Endothelial cell (in vitro differentiated cells): Measurements from ENCODE around the gene GALM. TPM values are rescaled to one million over a fixed set of nuclear protein-coding genes. Genes with fewer than 3 reads are reported as not detected.

ENCODE experiments used
- DNase-seq: peaks from one replicate; pipeline ENCODE4 v3.0.0; 2021; ENCODE audit warnings: low spot score
- H3K27ac Mint-ChIP-seq: one replicate; pipeline ENCODE4 v1.8.0; 2021; ENCODE audit warnings: mixed read lengths, inconsistent platforms; ENCODE audit not compliant: unreplicated experiment
- H3K27me3 Mint-ChIP-seq: one replicate; pipeline ENCODE4 v1.8.0; 2021; ENCODE audit warnings: mild to moderate bottlenecking, moderate library complexity, mixed read lengths, inconsistent platforms; ENCODE audit not compliant: unreplicated experiment
- H3K36me3 Mint-ChIP-seq: one replicate; pipeline ENCODE4 v1.8.0; 2021; ENCODE audit warnings: mild to moderate bottlenecking, low read depth, mixed read lengths, inconsistent platforms; ENCODE audit not compliant: unreplicated experiment
- H3K4me1 Mint-ChIP-seq: one replicate; pipeline ENCODE4 v1.8.0; 2021; ENCODE audit warnings: mild to moderate bottlenecking, mixed read lengths, inconsistent platforms; ENCODE audit not compliant: unreplicated experiment
- H3K4me3 Mint-ChIP-seq: one replicate; pipeline ENCODE4 v1.8.0; 2021; ENCODE audit warnings: mild to moderate bottlenecking, mixed read lengths, inconsistent platforms; ENCODE audit not compliant: unreplicated experiment
- H3K9me3 Mint-ChIP-seq: one replicate; pipeline ENCODE4 v1.8.0; 2021; ENCODE audit warnings: mixed read lengths, inconsistent platforms; ENCODE audit not compliant: unreplicated experiment
- total RNA-seq: library from RNA; stranded (reverse); fragmentation: NEBNext Ultra II Directional; extraction: Animal tissue kit (Norgen Biotek cat#: 25700); gene quantifications from one replicate; pipeline ENCODE4 v1.2.1, GENCODE V29; 2021; ENCODE audit not compliant: unreplicated experiment
- TF ChIP-seq, protein P1 (sequence below): fragments of 200-600 bp; sonication (generic); IDR thresholded peaks from one replicate; pipeline ENCODE4 v1.5.0; 2021; ENCODE audit warnings: antibody characterized with exemption; ENCODE audit not compliant: unreplicated experiment

Gene GALM
- total RNA-seq, 1 donor from 2014 or later: 13.0 TPM

DNA sequence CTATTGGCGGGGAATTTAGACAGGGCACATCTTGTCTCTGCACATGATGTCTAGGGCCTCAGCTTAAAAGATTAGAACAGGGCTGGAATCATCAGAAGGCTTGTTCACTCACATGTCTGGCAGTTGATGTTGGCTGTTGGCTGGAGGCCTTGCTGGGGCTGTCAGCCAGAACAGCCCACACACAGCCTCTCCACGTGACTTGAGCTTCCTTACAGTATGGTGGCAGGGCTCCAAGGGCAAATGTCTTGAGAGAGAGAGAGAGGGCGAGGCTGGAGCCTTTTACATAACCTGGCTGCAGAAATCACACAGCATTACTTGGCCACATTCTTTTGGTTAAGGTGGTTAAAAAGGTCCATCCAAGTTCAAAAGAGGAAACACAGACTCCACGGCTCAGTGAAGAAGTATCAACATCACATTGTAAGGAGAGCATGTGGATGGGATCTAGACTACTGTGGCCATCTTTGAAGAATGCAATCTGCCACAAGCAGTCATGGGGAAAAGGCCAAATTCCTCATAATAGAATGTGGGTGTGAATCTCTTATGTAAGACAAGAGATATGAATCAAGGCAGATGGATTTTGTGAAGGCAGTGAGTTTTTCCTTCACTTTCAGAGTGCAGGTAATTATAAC, 54.8 kb downstream of the GALM start:
- Mint-ChIP-seq H3K36me3 (no peaks in the 10 kb centered on the region), H3K9me3 (no peaks in the 10 kb centered on the region), H3K27ac (no peak overlapping the region), H3K27me3 (peaks cover 7% of the 10 kb centered on the region), H3K4me1 (no peaks in the 10 kb centered on the region), H3K4me3 (no peak overlapping the region)
- no peak for DNase-seq
- TF ChIP-seq, protein P1, sequence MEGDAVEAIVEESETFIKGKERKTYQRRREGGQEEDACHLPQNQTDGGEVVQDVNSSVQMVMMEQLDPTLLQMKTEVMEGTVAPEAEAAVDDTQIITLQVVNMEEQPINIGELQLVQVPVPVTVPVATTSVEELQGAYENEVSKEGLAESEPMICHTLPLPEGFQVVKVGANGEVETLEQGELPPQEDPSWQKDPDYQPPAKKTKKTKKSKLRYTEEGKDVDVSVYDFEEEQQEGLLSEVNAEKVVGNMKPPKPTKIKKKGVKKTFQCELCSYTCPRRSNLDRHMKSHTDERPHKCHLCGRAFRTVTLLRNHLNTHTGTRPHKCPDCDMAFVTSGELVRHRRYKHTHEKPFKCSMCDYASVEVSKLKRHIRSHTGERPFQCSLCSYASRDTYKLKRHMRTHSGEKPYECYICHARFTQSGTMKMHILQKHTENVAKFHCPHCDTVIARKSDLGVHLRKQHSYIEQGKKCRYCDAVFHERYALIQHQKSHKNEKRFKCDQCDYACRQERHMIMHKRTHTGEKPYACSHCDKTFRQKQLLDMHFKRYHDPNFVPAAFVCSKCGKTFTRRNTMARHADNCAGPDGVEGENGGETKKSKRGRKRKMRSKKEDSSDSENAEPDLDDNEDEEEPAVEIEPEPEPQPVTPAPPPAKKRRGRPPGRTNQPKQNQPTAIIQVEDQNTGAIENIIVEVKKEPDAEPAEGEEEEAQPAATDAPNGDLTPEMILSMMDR: no peak

DNA sequence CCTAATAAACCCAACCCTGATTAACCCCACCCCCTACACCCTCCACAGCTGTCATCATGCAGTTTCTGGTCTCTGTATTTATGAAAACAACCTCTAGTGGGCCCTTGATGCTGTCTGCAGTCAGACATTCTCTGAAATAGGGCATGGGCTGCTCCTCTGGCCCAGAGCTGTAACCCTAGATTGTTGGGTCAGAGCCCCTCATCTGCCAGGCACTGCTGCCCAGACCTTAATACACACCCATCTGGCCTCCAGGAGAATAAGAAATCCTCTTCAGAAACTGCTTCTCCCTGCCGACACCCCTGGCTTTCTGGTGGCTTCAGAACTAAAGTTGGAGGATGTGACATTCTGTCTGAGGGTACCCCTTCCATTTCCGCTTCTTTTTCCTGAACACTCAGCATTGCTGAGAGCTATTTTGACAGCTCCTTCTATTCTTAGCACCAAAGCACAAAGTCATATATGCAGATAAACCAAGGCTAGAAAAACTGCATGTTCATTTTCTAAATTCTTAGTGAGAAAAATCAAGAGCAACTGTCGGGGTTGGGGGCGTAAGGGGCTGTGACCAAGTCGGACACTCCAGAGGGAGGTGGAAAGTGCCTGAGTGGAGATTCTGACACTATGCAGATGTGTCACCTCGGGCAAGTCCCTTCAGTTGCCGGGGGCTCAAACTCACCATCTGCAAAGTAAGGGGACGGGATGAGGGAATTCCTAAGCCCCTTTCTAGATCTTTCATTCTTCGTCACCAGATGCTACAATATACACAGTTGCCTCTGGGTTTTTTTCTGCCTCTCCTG, 56.6 kb downstream of the GALM start:
- Mint-ChIP-seq H3K4me3 (no peak overlapping the region), H3K9me3 (no peaks in the 10 kb centered on the region), H3K4me1 (no peaks in the 10 kb centered on the region), H3K36me3 (no peaks in the 10 kb centered on the region), H3K27me3 (peaks cover 4% of the 10 kb centered on the region), H3K27ac (no peak overlapping the region)
- TF ChIP-seq, protein P1: no peak
- DNase-seq: no peak

DNA sequence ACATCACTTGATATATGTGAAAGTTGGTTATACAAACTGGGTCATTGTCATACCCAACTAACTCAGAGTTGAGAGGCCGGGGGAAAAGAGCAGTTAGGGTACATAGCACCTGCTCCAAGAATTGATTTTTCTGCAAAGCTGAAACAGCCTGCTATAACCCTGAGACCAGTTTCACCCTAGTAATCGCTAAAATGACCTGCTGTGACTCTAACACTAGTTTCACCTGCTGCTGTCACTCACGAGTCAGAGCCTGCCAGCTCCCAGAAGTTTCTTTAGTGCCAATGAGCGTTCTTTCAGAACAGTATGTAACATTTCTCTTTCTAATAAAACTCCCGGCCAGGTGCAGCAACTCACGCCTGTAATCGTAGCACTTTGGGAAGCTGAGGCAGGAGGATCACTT, 57.3 kb downstream of the GALM start:
- no peaks in the 10 kb centered on the region for H3K4me1 Mint-ChIP-seq

DNA sequence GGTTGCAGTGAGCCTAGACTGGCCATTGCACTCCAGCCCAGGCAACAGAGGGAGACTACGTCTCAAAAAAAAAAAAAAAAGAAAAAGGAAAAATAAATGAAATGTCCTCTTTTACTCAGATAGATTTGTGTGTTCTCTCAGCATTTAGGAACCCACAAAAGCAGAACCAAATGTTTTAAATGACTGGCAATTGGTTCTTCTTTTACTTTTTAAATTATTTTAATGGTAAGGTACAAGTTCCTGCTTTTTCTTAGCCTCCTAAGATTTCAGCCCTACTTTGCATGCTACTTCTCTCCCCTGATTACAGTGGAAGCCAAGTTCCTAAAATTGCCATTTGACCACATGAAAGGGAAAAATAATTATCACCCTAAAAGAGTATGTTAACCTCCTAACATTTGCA, 61.7 kb downstream of the GALM start:
- no peak overlapping the region for H3K27ac Mint-ChIP-seq
- H3K27me3 Mint-ChIP-seq: peaks cover 8% of the 10 kb centered on the region
- DNase-seq: no peak
- H3K36me3 Mint-ChIP-seq: peaks cover 4% of the 10 kb centered on the region
- no peak overlapping the region for H3K4me3 Mint-ChIP-seq
- H3K4me1 Mint-ChIP-seq: no peaks in the 10 kb centered on the region
- TF ChIP-seq, protein P1: no peak
- no peaks in the 10 kb centered on the region for H3K9me3 Mint-ChIP-seq

More for the DNA sequence above, 57.3 kb downstream of the GALM start:
- TF ChIP-seq, protein P1: no peak
- no peaks in the 10 kb centered on the region for H3K9me3 Mint-ChIP-seq
- DNase-seq: no peak
- no peak overlapping the region for H3K27ac Mint-ChIP-seq
- no peaks in the 10 kb centered on the region for H3K36me3 Mint-ChIP-seq
- no peak overlapping the region for H3K4me3 Mint-ChIP-seq
- H3K27me3 Mint-ChIP-seq: peaks cover 4% of the 10 kb centered on the region

DNA sequence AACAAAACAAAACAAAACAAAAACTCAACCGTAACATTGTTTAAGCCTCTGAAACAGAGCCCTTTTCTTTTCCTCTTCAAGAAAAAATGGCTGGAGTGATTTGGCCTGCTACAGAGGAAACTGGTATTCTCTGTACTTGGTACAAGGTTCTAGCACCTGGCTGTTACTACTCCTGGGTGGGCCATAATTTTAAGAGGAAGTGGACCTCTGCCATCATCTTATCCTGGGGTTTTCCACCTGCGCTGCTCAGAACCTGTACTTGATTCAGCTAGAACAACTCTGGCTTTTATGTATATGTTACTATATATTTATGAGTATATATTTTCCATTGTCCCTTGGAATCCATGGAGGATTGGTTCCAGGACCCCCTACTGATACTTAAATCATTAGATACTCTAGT, 62.8 kb downstream of the GALM start:
- peaks cover 9% of the 10 kb centered on the region for H3K36me3 Mint-ChIP-seq
- TF ChIP-seq, protein P1: no peak
- no peaks in the 10 kb centered on the region for H3K9me3 Mint-ChIP-seq
- no peaks in the 10 kb centered on the region for H3K4me1 Mint-ChIP-seq
- H3K27me3 Mint-ChIP-seq: peaks cover 7% of the 10 kb centered on the region
- no peak overlapping the region for H3K27ac Mint-ChIP-seq
- DNase-seq: no peak
- H3K4me3 Mint-ChIP-seq: no peak overlapping the region
